ENCODE measurements around the gene ERICH6.
"Not testable (repeated sequence)": the region's sequence is repeated elsewhere in the genome, so short reads cannot be mapped to it uniquely, and the experiment has no call there.

Gene ERICH6

GRCh38 chr3:150635526-150635925, 68.2 kb downstream of the ERICH6 start:
- DNase-seq (ENCODE audit: low read depth in 2 of 2), result no peak
- H3K4me3 ChIP-seq (replicated peaks in 1 of 2; ENCODE audit: low read depth in 2 of 2, low read length in 2 of 2), result no peak overlapping the region
- TF ChIP-seq CTCF (IDR thresholded peaks at IDR 0.05; ENCODE audit: low read depth, low read length), result no peak

- no peak overlapping the region for H3K4me3 ChIP-seq (replicated peaks in 1 of 2; ENCODE audit: low read depth in 2 of 2, low read length in 2 of 2)
- TF ChIP-seq CTCF (IDR thresholded peaks at IDR 0.05; ENCODE audit: low read depth, low read length), result no peak
- no peak for DNase-seq (ENCODE audit: low read depth in 2 of 2)
Measured at GRCh38 chr3:150635076-150635475, 68.6 kb downstream of the ERICH6 start.

GRCh38 chr3:150631515-150632221, 72.1 kb downstream of the ERICH6 start:
- H3K4me3 ChIP-seq (replicated peaks in 1 of 2; ENCODE audit: low read depth in 2 of 2, low read length in 2 of 2), result no peak overlapping the region
- no peak for DNase-seq (ENCODE audit: low read depth in 2 of 2)
- TF ChIP-seq CTCF (IDR thresholded peaks at IDR 0.05; ENCODE audit: low read depth, low read length), result no peak

- DNase-seq (ENCODE audit: low read depth in 2 of 2), result peak in 1 of 2 donors; percentile 78
- no peak for TF ChIP-seq CTCF (IDR thresholded peaks at IDR 0.05; ENCODE audit: low read depth, low read length)
- no peak overlapping the region for H3K4me3 ChIP-seq (replicated peaks in 1 of 2; ENCODE audit: low read depth in 2 of 2, low read length in 2 of 2)
Measured at GRCh38 chr3:150627557-150627956, 76.2 kb downstream of the ERICH6 start.

GRCh38 chr3:150626148-150626930, 77.4 kb downstream of the ERICH6 start:
- no peak for DNase-seq (ENCODE audit: low read depth in 2 of 2)
- no peak overlapping the region for H3K4me3 ChIP-seq (replicated peaks in 1 of 2; ENCODE audit: low read depth in 2 of 2, low read length in 2 of 2)
- no peak for TF ChIP-seq CTCF (IDR thresholded peaks at IDR 0.05; ENCODE audit: low read depth, low read length)

- TF ChIP-seq CTCF (IDR thresholded peaks at IDR 0.05; ENCODE audit: low read depth, low read length), result no peak
- no peak overlapping the region for H3K4me3 ChIP-seq (replicated peaks in 1 of 2; ENCODE audit: low read depth in 2 of 2, low read length in 2 of 2)
- DNase-seq (ENCODE audit: low read depth in 2 of 2), result no peak
Measured at GRCh38 chr3:150623945-150624344, 79.8 kb downstream of the ERICH6 start.

GRCh38 chr3:150622955-150623354, 80.8 kb downstream of the ERICH6 start:
- peak in 1 of 2 donors; percentile 25 for DNase-seq (ENCODE audit: low read depth in 2 of 2)

More at GRCh38 chr3:150622955-150623354, 80.8 kb downstream of the ERICH6 start:
- not testable (repeated sequence) for H3K4me3 ChIP-seq (replicated peaks in 1 of 2; ENCODE audit: low read depth in 2 of 2, low read length in 2 of 2)
